ENCODE data around the gene BBX. TPM values are rescaled to one million over a fixed set of nuclear protein-coding genes. Genes with fewer than 3 reads are reported as not detected.
"Not testable (repeated sequence)": the region's sequence is repeated elsewhere in the genome, so short reads cannot be mapped to it uniquely, and the experiment has no call there.

Gene BBX
- polyA plus RNA-seq, 1 donor: 32.0 TPM

DNA sequence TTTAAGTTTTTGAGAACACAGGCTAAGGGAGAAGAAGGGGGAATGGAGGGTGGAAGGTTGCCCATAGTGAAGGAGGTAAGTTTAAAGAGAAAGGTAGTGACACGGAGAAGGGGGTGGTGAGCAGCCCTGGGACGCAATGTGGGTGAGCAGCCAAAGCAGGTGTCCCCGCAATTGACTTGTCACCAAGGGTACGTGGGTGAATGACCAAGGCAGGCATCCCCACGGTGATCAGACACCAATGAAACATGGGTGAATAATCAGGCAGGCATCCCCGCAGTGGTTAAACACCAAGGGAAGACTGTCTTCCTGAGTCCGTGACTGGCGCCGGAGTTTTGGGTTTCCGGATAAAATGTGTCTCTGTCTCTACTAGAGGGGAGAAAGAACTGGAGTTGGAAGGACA, 48.3 kb downstream of the BBX start:
- WGBS (ENCODE audit: insufficient coverage, low lambda C conversion rate): 100% methylated on average over 1 of the region's 10 CpGs
- not testable (repeated sequence) for H3K4me3 ChIP-seq (ENCODE audit: low read length)

DNA sequence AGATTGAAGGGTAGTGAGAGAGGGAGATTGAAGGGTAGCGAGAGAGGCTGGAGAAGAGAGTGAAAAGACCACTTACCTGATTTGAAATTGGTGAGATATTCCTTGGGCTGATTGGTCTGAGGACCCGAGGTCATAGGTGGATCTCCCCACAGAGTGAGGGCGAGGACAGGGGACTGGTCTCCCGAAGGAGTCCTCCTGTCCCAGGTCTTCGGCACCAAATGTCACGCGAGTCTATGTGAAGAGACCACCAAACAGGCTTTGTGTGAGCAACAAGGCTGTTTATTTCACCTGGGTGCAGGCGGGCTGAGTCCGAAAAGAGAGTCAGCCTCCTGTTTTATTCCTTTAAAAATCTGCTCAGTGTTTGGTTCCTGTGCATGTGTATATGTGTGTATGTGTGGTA, 48.7 kb downstream of the BBX start:
- not testable (repeated sequence) for DNase-seq; H3K27me3 ChIP-seq (ENCODE audit: control insufficient read depth, insufficient read depth, low read length); H3K4me1 ChIP-seq (ENCODE audit: control insufficient read depth, insufficient read depth, low read length); H3K4me3 ChIP-seq (ENCODE audit: low read length); H3K36me3 ChIP-seq (ENCODE audit: control insufficient read depth, insufficient read depth, low read length); H3K27ac ChIP-seq (ENCODE audit: low read length); H3K9me3 ChIP-seq (ENCODE audit: control insufficient read depth, low read depth, low read length)
- WGBS (ENCODE audit: insufficient coverage, low lambda C conversion rate): 100% methylated on average over 2 of the region's 9 CpGs

More for the DNA sequence above, 48.3 kb downstream of the BBX start:
- H3K36me3 ChIP-seq (ENCODE audit: control insufficient read depth, insufficient read depth, low read length); H3K4me1 ChIP-seq (ENCODE audit: control insufficient read depth, insufficient read depth, low read length); DNase-seq; H3K27me3 ChIP-seq (ENCODE audit: control insufficient read depth, insufficient read depth, low read length); H3K9me3 ChIP-seq (ENCODE audit: control insufficient read depth, low read depth, low read length); H3K27ac ChIP-seq (ENCODE audit: low read length): not testable (repeated sequence)

DNA sequence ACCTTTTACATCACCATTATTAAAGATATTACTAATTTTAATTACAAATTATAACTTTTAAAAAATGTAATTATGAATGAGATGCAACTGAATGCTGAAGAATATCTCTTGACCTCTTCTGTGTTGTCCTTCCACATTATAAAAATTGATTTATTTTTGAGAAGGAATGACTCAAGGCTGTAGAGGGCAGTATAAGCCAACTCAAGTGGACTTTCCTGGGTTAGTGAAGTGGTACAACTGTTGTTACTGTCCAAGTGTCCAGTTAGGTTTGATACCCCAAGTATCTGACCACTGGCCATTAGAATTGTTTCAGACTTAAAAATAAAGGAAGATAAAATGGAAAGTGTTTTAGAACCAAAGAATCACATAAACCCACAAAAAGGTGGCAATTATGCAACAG, 51.9 kb downstream of the BBX start:
- Histone ChIP-seq H3K4me1 (ENCODE audit: control insufficient read depth, insufficient read depth, low read length) (no peaks in the 10 kb centered on the region), H3K27ac (ENCODE audit: low read length) (no peak overlapping the region), H3K4me3 (ENCODE audit: low read length) (no peak overlapping the region), H3K27me3 (ENCODE audit: control insufficient read depth, insufficient read depth, low read length) (no peaks in the 10 kb centered on the region), H3K9me3 (ENCODE audit: control insufficient read depth, low read depth, low read length) (no peaks in the 10 kb centered on the region), H3K36me3 (ENCODE audit: control insufficient read depth, insufficient read depth, low read length) (no peaks in the 10 kb centered on the region)
- DNase-seq: peak in 1 of 2 donors; percentile 12

- H3K27me3 ChIP-seq (ENCODE audit: control insufficient read depth, insufficient read depth, low read length): no peaks in the 10 kb centered on the region
- DNase-seq: no peak
- no peaks in the 10 kb centered on the region for H3K36me3 ChIP-seq (ENCODE audit: control insufficient read depth, insufficient read depth, low read length)
- no peak overlapping the region for H3K4me3 ChIP-seq (ENCODE audit: low read length)
- WGBS (ENCODE audit: insufficient coverage, low lambda C conversion rate): 100% methylated on average over 1 of the region's 2 CpGs
- no peak overlapping the region for H3K27ac ChIP-seq (ENCODE audit: low read length)
- no peaks in the 10 kb centered on the region for H3K9me3 ChIP-seq (ENCODE audit: control insufficient read depth, low read depth, low read length)
- no peaks in the 10 kb centered on the region for H3K4me1 ChIP-seq (ENCODE audit: control insufficient read depth, insufficient read depth, low read length)
Measured at GRCh38 chr3:107578091-107578490, 55.3 kb downstream of the BBX start.

DNA sequence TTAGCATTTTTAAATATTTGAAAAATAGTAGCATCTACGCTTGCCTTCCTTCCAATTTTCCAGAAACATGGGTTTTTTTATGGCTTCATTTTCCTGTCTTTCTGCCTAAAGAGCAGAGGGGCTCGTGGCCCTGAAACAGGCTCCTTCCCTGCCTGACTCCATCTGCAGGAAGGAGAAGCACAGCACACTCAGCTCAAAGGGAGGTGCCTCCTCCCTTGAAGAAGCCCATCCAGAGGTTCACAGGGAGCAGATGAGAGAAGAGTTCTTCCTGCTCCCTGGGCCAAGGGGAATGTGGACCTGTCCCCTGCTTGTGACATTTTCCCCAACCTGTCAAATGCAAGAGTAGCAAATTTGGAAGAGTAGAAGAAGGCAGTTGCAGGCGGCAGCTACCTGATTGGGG, 55.8 kb downstream of the BBX start:
- no peaks in the 10 kb centered on the region for H3K4me1 ChIP-seq (ENCODE audit: control insufficient read depth, insufficient read depth, low read length)
- DNase-seq: no peak
- H3K4me3 ChIP-seq (ENCODE audit: low read length): no peak overlapping the region
- H3K9me3 ChIP-seq (ENCODE audit: control insufficient read depth, low read depth, low read length): no peaks in the 10 kb centered on the region
- H3K27ac ChIP-seq (ENCODE audit: low read length): no peak overlapping the region
- no peaks in the 10 kb centered on the region for H3K36me3 ChIP-seq (ENCODE audit: control insufficient read depth, insufficient read depth, low read length)
- H3K27me3 ChIP-seq (ENCODE audit: control insufficient read depth, insufficient read depth, low read length): no peaks in the 10 kb centered on the region
- 100% methylated on average over 1 of the region's 3 CpGs for WGBS (ENCODE audit: insufficient coverage, low lambda C conversion rate)

DNA sequence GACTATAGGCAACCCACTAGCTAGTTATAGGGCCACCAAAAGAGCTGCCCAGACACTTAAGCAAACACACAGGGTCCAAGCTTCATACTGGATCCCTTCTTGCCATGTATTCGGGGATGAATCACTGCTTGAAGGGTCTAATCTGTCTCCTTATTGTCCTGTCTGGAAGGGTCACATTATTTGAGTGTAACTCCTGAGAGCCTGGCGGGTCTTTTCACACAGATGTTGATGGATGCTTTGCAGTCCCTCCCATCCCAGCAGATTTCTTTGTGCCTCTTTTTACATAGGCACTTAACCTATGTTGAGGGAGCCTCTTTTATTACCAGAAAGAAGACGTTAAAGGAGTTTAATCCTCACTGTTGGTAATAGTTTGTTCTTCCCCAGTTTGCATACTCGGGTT, 56.6 kb downstream of the BBX start:
- Histone ChIP-seq H3K9me3 (ENCODE audit: control insufficient read depth, low read depth, low read length) (no peaks in the 10 kb centered on the region), H3K4me1 (ENCODE audit: control insufficient read depth, insufficient read depth, low read length) (no peaks in the 10 kb centered on the region), H3K36me3 (ENCODE audit: control insufficient read depth, insufficient read depth, low read length) (no peaks in the 10 kb centered on the region), H3K4me3 (ENCODE audit: low read length) (no peak overlapping the region), H3K27ac (ENCODE audit: low read length) (no peak overlapping the region), H3K27me3 (ENCODE audit: control insufficient read depth, insufficient read depth, low read length) (no peaks in the 10 kb centered on the region)
- 80% methylated on average over 2 of the region's 4 CpGs for WGBS (ENCODE audit: insufficient coverage, low lambda C conversion rate)
- no peak for DNase-seq

DNA sequence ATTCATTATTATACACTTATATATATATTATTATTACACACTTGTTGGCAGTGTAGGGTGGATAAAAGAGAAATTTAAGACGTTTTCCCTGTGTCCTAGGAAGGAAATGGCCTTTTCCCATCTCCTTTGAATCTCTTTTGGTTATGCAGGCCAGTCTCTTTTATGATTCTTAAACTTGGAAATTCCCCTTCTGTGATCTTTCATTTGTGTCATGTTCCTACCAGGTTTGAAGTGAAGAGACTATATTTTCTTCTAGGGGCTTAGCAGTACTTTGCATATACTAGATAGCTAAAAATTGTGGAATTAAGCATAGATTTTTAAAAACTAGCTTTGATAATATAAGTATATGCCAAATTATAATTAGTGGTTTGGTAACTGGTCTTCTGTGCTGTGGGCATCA, 58.5 kb downstream of the BBX start:
- no CpG with 5 or more reads among the region's 1 CpG for WGBS (ENCODE audit: insufficient coverage, low lambda C conversion rate)
- no peaks in the 10 kb centered on the region for H3K9me3 ChIP-seq (ENCODE audit: control insufficient read depth, low read depth, low read length)
- H3K4me3 ChIP-seq (ENCODE audit: low read length): no peak overlapping the region

DNA sequence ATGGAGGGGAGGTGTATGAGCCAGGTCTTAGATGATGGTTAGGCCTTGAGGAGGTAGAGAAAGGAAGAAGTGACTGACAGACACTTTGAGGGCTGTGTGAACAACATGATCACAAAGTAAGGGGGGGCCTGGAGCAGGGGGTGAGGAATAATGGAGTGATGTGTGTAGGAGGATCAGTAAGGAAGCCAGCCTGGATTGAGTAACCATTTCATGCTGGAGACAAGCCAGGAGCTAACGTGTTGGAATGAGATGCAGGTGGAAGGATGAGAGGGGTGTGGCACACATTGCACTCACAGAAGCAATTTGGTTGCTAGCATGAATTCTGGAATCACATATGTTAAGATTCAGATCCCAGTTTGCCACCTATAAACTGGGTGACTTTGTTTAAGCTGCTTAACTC, 65.5 kb downstream of the BBX start:
- Histone ChIP-seq H3K4me3 (ENCODE audit: low read length) (no peak overlapping the region), H3K36me3 (ENCODE audit: control insufficient read depth, insufficient read depth, low read length) (peaks cover 4% of the 10 kb centered on the region), H3K27me3 (ENCODE audit: control insufficient read depth, insufficient read depth, low read length) (no peaks in the 10 kb centered on the region), H3K4me1 (ENCODE audit: control insufficient read depth, insufficient read depth, low read length) (no peaks in the 10 kb centered on the region), H3K9me3 (ENCODE audit: control insufficient read depth, low read depth, low read length) (no peaks in the 10 kb centered on the region), H3K27ac (ENCODE audit: low read length) (no peak overlapping the region)
- whole genome bisulfite sequencing (ENCODE audit: insufficient coverage, low lambda C conversion rate): no CpG with 5 or more reads among the region's 1 CpG
- no peak for DNase-seq

More for the DNA sequence above, 58.5 kb downstream of the BBX start:
- no peak for DNase-seq
- Histone ChIP-seq H3K27ac (ENCODE audit: low read length) (no peak overlapping the region), H3K4me1 (ENCODE audit: control insufficient read depth, insufficient read depth, low read length) (no peaks in the 10 kb centered on the region), H3K36me3 (ENCODE audit: control insufficient read depth, insufficient read depth, low read length) (peaks cover 4% of the 10 kb centered on the region), H3K27me3 (ENCODE audit: control insufficient read depth, insufficient read depth, low read length) (no peaks in the 10 kb centered on the region)

DNA sequence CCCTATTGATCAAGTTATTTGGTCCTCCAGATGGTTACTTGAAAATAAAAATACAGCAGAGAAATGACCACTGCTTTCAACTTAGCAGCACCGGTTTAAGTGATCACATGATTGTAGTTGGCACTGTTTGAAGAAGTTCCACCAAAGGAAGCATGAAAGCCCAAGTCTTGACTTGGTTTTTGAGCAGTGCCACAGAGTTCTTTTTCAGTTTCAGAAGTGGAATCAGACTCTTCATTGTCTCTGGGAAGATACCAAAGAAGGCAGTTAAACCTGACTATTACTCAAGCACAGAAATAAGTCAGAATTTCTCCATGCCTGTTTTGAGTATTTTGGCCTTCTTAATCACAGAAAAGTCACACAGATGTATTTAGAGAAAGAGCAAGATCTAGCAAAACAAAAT, 66.7 kb downstream of the BBX start:
- H3K27me3 ChIP-seq (ENCODE audit: control insufficient read depth, insufficient read depth, low read length): no peaks in the 10 kb centered on the region
- no peak overlapping the region for H3K27ac ChIP-seq (ENCODE audit: low read length)
- no peaks in the 10 kb centered on the region for H3K9me3 ChIP-seq (ENCODE audit: control insufficient read depth, low read depth, low read length)
- no peaks in the 10 kb centered on the region for H3K4me1 ChIP-seq (ENCODE audit: control insufficient read depth, insufficient read depth, low read length)
- H3K36me3 ChIP-seq (ENCODE audit: control insufficient read depth, insufficient read depth, low read length): peaks cover 4% of the 10 kb centered on the region
- WGBS (ENCODE audit: insufficient coverage, low lambda C conversion rate): no CpG with 5 or more reads among the region's 1 CpG
- no peak overlapping the region for H3K4me3 ChIP-seq (ENCODE audit: low read length)
- no peak for DNase-seq

DNA sequence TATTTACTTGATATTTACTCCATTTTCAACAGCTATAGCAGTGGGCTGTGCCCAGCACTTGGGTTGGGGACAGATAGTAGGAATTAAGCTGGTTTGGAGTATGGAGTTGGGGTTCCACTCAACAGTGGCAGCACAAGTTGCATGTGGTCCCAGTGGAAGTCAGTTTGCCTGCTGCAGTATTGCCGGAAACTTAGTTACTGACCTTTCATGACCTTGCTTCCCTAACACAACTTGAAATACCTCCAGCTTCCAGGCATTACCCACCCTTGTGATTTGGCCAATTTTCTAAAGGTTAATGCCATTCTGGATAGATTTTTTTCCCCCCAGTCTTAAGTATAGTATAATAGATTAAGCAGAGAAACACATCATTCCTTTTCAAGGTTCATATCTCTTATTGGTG, 68.0 kb downstream of the BBX start:
- Histone ChIP-seq H3K4me1 (ENCODE audit: control insufficient read depth, insufficient read depth, low read length) (no peaks in the 10 kb centered on the region), H3K27me3 (ENCODE audit: control insufficient read depth, insufficient read depth, low read length) (no peaks in the 10 kb centered on the region), H3K9me3 (ENCODE audit: control insufficient read depth, low read depth, low read length) (no peaks in the 10 kb centered on the region), H3K27ac (ENCODE audit: low read length) (no peak overlapping the region), H3K4me3 (ENCODE audit: low read length) (no peak overlapping the region), H3K36me3 (ENCODE audit: control insufficient read depth, insufficient read depth, low read length) (no peaks in the 10 kb centered on the region)
- no CpG with 5 or more reads among the region's 1 CpG for WGBS (ENCODE audit: insufficient coverage, low lambda C conversion rate)
- DNase-seq: no peak

- no CpG with 5 or more reads among the region's 5 CpGs for WGBS (ENCODE audit: insufficient coverage, low lambda C conversion rate)
- no peaks in the 10 kb centered on the region for H3K9me3 ChIP-seq (ENCODE audit: control insufficient read depth, low read depth, low read length)
Measured at GRCh38 chr3:107592073-107592472, 69.3 kb downstream of the BBX start.

More at GRCh38 chr3:107592073-107592472, 69.3 kb downstream of the BBX start:
- H3K36me3 ChIP-seq (ENCODE audit: control insufficient read depth, insufficient read depth, low read length): no peaks in the 10 kb centered on the region
- H3K4me3 ChIP-seq (ENCODE audit: low read length): no peak overlapping the region
- H3K4me1 ChIP-seq (ENCODE audit: control insufficient read depth, insufficient read depth, low read length): no peaks in the 10 kb centered on the region
- no peak overlapping the region for H3K27ac ChIP-seq (ENCODE audit: low read length)
- H3K27me3 ChIP-seq (ENCODE audit: control insufficient read depth, insufficient read depth, low read length): no peaks in the 10 kb centered on the region
- DNase-seq: no peak
